ENCODE data around the gene TRAF3IP1.

GRCh38 chr2:238287737-238288649, 32.3 kb upstream of the TRAF3IP1 start, which contains the start of gene PER2:
- peak in 2 of 6 experiments; percentile 9 to 27 for TF ChIP-seq CTCF (IDR thresholded peaks at IDR 0.05)
- TF ChIP-seq POLR2A (IDR thresholded peaks at IDR 0.05) = peak in 1 of 4 donors; percentile 59
- peak; percentile 46 to 58 for TF ChIP-seq POLR2AphosphoS5 (IDR thresholded peaks at IDR 0.05)
